Endothelial cell of hepatic sinusoid (primary cell): ENCODE measurements around the gene SEC24C.
"Not testable (repeated sequence)": the region's sequence is repeated elsewhere in the genome, so short reads cannot be mapped to it uniquely, and the experiment has no call there.

Source experiments
- in situ Hi-C: cut with HindIII; loops from 2 replicates; pipeline ENCODE4 v1.10.0; 2017; ENCODE audit warnings: low sequenced_read_pairs

Gene SEC24C, protein sequence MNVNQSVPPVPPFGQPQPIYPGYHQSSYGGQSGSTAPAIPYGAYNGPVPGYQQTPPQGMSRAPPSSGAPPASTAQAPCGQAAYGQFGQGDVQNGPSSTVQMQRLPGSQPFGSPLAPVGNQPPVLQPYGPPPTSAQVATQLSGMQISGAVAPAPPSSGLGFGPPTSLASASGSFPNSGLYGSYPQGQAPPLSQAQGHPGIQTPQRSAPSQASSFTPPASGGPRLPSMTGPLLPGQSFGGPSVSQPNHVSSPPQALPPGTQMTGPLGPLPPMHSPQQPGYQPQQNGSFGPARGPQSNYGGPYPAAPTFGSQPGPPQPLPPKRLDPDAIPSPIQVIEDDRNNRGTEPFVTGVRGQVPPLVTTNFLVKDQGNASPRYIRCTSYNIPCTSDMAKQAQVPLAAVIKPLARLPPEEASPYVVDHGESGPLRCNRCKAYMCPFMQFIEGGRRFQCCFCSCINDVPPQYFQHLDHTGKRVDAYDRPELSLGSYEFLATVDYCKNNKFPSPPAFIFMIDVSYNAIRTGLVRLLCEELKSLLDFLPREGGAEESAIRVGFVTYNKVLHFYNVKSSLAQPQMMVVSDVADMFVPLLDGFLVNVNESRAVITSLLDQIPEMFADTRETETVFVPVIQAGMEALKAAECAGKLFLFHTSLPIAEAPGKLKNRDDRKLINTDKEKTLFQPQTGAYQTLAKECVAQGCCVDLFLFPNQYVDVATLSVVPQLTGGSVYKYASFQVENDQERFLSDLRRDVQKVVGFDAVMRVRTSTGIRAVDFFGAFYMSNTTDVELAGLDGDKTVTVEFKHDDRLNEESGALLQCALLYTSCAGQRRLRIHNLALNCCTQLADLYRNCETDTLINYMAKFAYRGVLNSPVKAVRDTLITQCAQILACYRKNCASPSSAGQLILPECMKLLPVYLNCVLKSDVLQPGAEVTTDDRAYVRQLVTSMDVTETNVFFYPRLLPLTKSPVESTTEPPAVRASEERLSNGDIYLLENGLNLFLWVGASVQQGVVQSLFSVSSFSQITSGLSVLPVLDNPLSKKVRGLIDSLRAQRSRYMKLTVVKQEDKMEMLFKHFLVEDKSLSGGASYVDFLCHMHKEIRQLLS

GRCh38 chr10:73743905-73744663 lies at the start of gene SEC24C:
TSS of gene SEC24C (plus strand) at chr10:73744372. CDS start at chr10:73746833, 2,461 bp downstream.
- in situ Hi-C loops = no loop called here

- in situ Hi-C loops = not testable (repeated sequence)
Observed at GRCh38 chr10:73695302-73695701, 48.9 kb upstream of the SEC24C start.

GRCh38 chr10:73697675-73698159 lies 46.5 kb upstream of the SEC24C start, which contains the start of gene AGAP5:
TSS of gene AGAP5 (minus strand) at chr10:73698109. CDS start at chr10:73697755, 354 bp downstream.
- in situ Hi-C loops = not testable (repeated sequence)

DNA sequence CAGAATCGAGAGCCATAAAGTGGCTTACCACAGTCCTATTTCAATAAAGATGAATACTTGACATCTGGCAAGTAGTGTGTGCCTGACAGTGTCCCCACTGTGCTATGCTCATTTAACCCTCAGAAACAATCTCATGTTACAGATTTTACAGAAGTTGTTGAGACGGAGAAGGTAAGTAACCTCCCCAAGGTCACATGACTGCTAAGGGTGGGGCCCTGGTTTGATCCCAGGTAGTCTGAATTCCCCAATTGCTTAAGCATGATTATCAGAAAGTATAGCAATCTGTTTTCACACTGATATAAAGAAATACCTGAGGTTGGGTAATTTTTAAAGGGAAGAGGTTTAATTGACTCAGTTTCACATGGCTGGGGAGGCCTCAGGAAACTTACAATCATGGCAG lies 45.4 kb upstream of the SEC24C start:
- in situ Hi-C loops = not testable (repeated sequence)

- in situ Hi-C loops = not testable (repeated sequence)
Observed at GRCh38 chr10:73703924-73704323, 40.2 kb upstream of the SEC24C start.

- in situ Hi-C loops = not testable (repeated sequence)
Observed at GRCh38 chr10:73705506-73706072, 38.6 kb upstream of the SEC24C start.

DNA sequence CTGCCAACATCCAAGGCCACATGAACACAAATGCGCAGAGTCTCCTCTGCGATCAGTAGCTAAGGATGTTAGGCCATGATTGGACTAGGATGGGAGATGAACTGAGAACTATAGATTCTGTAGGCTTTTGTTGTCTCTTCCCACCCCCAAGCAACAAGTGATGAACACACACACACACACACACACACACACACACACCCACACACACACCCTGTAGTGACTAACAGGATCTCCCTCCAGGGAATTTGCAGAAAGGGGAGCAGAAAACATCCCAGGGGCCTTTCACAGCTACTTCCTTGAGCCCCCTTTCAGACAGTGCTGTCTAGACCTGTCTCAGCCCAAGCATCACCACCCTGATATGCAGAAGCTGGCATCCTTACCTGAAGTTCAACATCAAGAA lies 37.7 kb upstream of the SEC24C start:
- in situ Hi-C loops = not testable (repeated sequence)

GRCh38 chr10:73707628-73708027 lies 36.5 kb upstream of the SEC24C start:
- in situ Hi-C loops = not testable (repeated sequence)

DNA sequence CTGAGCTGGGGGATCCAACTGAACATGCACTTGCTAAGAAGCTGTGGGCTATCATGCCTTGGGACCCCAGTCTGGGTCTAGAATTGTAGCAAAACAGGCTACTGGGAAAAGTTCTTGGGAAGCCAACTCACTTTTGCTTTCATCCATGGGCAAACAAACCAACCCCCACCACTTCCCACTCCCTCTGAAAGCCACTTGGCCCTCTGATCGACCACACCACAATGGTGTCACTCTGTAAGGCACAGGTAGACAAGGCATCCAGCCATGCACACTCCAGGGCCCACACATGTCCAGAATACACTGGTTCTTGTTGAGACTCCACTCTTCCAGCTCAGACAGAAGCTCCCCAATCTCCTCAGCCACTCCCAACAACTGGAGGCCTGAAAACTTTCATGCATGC lies 36.0 kb upstream of the SEC24C start:
- in situ Hi-C loops = not testable (repeated sequence)

- in situ Hi-C loops = not testable (repeated sequence)
Observed at GRCh38 chr10:73711683-73712082, 32.5 kb upstream of the SEC24C start.

DNA sequence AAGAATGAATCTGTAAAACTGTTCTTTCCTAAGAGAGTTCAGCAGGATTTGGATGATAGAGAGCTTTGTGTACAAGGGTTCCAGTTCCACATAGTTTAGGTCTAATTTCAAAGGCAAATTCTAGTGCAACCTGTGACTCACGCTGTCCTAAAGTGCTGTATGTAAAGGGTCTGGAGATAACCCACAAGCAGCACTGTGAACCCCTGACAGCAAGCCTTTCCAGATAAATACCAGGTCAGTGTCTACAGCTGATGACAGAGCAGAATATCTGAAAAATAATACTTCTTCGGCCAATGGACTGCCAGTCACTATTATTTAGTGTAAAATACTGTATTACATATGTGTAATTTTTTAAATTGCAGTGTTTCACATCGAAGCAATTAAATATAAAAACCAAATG lies 30.3 kb upstream of the SEC24C start:
- in situ Hi-C loops = not testable (repeated sequence)

- in situ Hi-C loops = not testable (repeated sequence)
Observed at GRCh38 chr10:73714483-73714882, 29.7 kb upstream of the SEC24C start.

GRCh38 chr10:73715179-73716156 lies 28.7 kb upstream of the SEC24C start:
- in situ Hi-C loops = not testable (repeated sequence)

- in situ Hi-C loops = no loop called here
Observed at GRCh38 chr10:73716251-73716650, 27.9 kb upstream of the SEC24C start.

DNA sequence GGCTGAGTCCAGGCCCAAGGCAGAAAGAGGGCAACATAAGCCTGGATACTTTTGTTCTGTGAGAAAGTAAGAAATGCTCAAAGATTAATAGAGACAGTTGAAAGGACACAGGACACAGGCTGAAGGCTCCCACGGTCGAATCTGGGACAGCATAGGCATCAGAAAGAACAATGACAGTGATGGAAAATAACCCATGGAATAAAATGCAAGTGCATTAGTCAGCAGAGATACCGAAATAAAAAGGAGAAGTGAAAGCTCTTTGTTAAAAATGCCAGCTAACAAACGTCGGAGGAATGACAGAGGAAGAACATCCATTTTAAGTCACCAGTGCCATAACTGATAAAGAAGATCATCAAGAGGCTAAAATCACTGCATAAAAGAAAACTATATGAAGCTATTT lies 26.6 kb upstream of the SEC24C start:
- in situ Hi-C loops = no loop called here

DNA sequence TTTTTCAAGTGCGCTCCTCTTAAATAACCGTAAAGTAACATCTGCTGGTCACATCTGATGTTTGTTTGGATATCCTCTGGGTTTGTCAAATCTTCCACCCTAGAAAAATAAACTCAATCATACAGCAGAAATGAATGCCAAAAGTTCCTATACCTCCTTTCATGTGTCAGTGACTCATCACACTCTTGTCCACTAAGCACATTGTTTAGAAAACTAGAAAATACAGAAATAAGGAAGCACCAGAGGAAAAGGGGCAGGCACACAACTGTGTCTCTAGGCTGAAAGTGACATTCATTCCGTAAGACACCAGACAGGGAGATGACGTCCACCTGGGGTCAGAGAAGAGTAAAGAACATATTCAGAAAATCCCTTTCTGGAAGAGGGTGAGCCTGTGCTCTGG lies 23.6 kb upstream of the SEC24C start:
- in situ Hi-C loops = not testable (repeated sequence)

GRCh38 chr10:73723516-73723915 lies 20.7 kb upstream of the SEC24C start:
- in situ Hi-C loops = no loop called here

GRCh38 chr10:73729781-73730152 lies 14.4 kb upstream of the SEC24C start:
- in situ Hi-C loops = not testable (repeated sequence)
